Upper lobe of left lung (tissue), 6 donors: ENCODE measurements around the gene RELB. TPM values are rescaled to one million over a fixed set of nuclear protein-coding genes. Genes with fewer than 3 reads are reported as not detected.
A peak's percentile ranks its signal among the peaks of the same experiment; 100 is the strongest.

Source experiments
- ATAC-seq, 2 donors: fragments of 200-7000 bp; cut with Tn5 transposase; one replicate each; pipeline ENCODE4 v1.9.1; 2022; ENCODE audit warnings: mild to moderate bottlenecking in 2 of 2, moderate library complexity in 2 of 2; ENCODE audit not compliant: low FRiP score in 2 of 2
- DNase-seq, 2 donors: peaks; one replicate each; pipeline ENCODE4 v3.0.0-alpha.2; 2019 to 2020
- H3K27ac ChIP-seq, 4 donors: fragments of 200-600 bp; sonication (generic); one replicate each; pipeline ENCODE4 v1.5.1; 2016 to 2019
- H3K27me3 ChIP-seq, 4 donors: fragments of 200-600 bp; sonication (generic); one replicate each; pipeline ENCODE4 v1.5.1; 2017 to 2019
- H3K36me3 ChIP-seq, 4 donors: fragments of 200-600 bp; sonication (generic); one replicate each; pipeline ENCODE4 v1.5.1; 2016 to 2019
- H3K4me1 ChIP-seq, 4 donors: fragments of 200-600 bp; sonication (generic); one replicate each; pipeline ENCODE4 v1.5.1; 2018 to 2019
- H3K4me3 ChIP-seq, 4 donors: fragments of 200-600 bp; sonication (generic); one replicate each; pipeline ENCODE4 v1.5.1; 2017 to 2019; ENCODE audit warnings: mild to moderate bottlenecking in 2 of 4, moderate library complexity in 1 of 4
- H3K9me3 ChIP-seq, 4 donors: fragments of 200-600 bp; sonication (generic); one replicate each; pipeline ENCODE4 v1.5.1; 2018 to 2019
- CTCF ChIP-seq, 6 experiments: fragments of 450-650 bp in 4 of 6; fragments of 200-600 bp in 2 of 6; sonication (generic) in 2 of 6; IDR thresholded peaks; one replicate each; pipeline ENCODE4 v1.5.1; 2016 to 2019; ENCODE audit warnings: antibody characterized with exemption in 6 of 6
- EP300 ChIP-seq, 4 donors: sonication (generic); formaldehyde crosslinking; IDR thresholded peaks; one replicate each; pipeline ENCODE4 v1.5.1; 2017; ENCODE audit warnings: antibody characterized with exemption in 4 of 4, control low read depth in 2 of 4
- POLR2A ChIP-seq, 4 donors: fragments of 450-650 bp; IDR thresholded peaks; one replicate each; pipeline ENCODE4 v1.5.1; 2016 to 2017; ENCODE audit warnings: antibody characterized with exemption in 4 of 4, mild to moderate bottlenecking in 2 of 4
- POLR2AphosphoS5 ChIP-seq, 2 donors: sonication (generic); formaldehyde crosslinking; IDR thresholded peaks; one replicate each; pipeline ENCODE4 v1.5.1; 2017; ENCODE audit warnings: antibody characterized with exemption in 2 of 2
- WGBS, 2 donors: methylation state at CpG; one replicate each; pipeline ENCODE4 v1.1.5; 2017 to 2018; 5-methylcytosine and 5-hydroxymethylcytosine counted together
- total RNA-seq, 6 donors: library from RNA; depleted of rRNA in 4 of 6; stranded (reverse); fragments of >200 nt in 4 of 6; gene quantifications; one replicate each; pipeline versions ENCODE4 v1.1.0 to v1.2.1, GENCODE V29; 2016 to 2021
- donor health status: DM: no; HTN: no; CAD: no; lungs with moderate emphysema.
- donor health status: DM: no; HTN: yes; CAD: no; lungs with severe emphysema.

RELB gene
- total RNA-seq, 6 donors from 2014 or later, result 4.0 to 31.1 (median 18.1) TPM

DNA sequence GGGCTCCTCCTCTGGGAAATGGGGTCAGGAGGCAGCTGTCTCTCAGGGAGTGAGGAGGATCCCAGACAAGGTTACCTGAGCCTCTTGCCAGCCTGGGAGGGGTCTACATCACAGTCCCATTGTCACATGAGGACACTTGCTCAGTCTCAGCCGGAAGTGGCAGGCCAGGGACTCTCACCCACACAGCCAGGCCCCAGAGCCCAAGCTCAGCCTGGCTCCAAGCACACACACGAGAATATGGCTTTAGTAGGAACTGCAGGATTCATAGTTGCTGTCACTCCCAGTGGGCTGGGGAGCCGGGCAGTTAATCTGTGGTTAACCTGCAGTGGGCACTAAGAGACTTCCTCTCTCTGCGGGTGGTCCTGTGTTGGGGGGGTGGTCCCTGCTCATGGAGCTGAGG, 15.8 kb upstream of the RELB start:
- Histone ChIP-seq H3K9me3 (no peaks in the 10 kb centered on the region), H3K36me3 (peaks cover 7 to 88% (median 63%) of the 10 kb centered on the region in 4 donors), H3K27me3 (no peaks in the 10 kb centered on the region), H3K27ac (no peak overlapping the region), H3K4me1 (no peaks in the 10 kb centered on the region), H3K4me3 (no peak overlapping the region)
- ATAC-seq (no peak), DNase-seq (no peak)
- WGBS, 2 donors, result 91 to 100% methylated on average over 1 to 4 of the region's 4 CpGs
- TF ChIP-seq CTCF (IDR thresholded peaks at IDR 0.05) (no peak), EP300 (IDR thresholded peaks at IDR 0.05) (no peak), POLR2A (IDR thresholded peaks at IDR 0.05) (no peak), POLR2AphosphoS5 (IDR thresholded peaks at IDR 0.05) (no peak)

DNA sequence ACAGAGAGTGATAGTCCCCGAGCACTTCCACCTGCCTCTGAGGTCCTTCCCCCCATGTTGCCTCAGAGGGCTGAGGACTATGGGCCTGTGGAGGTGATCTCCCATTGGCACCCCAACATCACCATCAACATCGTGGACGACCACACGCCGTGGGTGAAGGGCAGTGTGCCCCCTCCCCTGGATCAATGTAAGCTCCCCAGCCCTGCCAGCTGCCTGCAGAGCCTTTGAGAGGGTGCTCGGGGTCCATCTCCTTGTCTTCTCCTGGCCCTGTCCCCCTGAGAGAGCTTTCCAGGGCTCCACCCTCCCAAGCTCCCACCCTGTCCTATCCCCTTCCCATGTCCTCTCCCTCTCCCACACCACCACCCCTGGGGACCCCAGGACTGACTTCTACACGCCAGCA, 14.9 kb upstream of the RELB start:
- WGBS, 2 donors, result 93 to 94% methylated on average over 6 to 7 of the region's 7 CpGs
- H3K4me3 ChIP-seq, result no peak overlapping the region
- ATAC-seq (no peak), DNase-seq (no peak)
- peaks cover 9 to 90% (median 69%) of the 10 kb centered on the region in 4 donors for H3K36me3 ChIP-seq
- no peaks in the 10 kb centered on the region for H3K4me1 ChIP-seq
- H3K27ac ChIP-seq, result no peak overlapping the region
- no peak for TF ChIP-seq POLR2A (IDR thresholded peaks at IDR 0.05)
- no peak for TF ChIP-seq EP300 (IDR thresholded peaks at IDR 0.05)
- no peak for TF ChIP-seq POLR2AphosphoS5 (IDR thresholded peaks at IDR 0.05)
- TF ChIP-seq CTCF (IDR thresholded peaks at IDR 0.05), result no peak
- no peaks in the 10 kb centered on the region for H3K27me3 ChIP-seq
- H3K9me3 ChIP-seq, result no peaks in the 10 kb centered on the region

GRCh38 chr19:44987148-44987675, 14.1 kb upstream of the RELB start:
- H3K4me3 ChIP-seq, result no peak overlapping the region
- ATAC-seq (no peak), DNase-seq (peak in 1 of 2 donors; percentile 73)
- no peaks in the 10 kb centered on the region for H3K27me3 ChIP-seq
- H3K36me3 ChIP-seq, result peaks cover 9 to 91% (median 72%) of the 10 kb centered on the region in 4 donors
- TF ChIP-seq POLR2A (IDR thresholded peaks at IDR 0.05) (no peak), EP300 (IDR thresholded peaks at IDR 0.05) (no peak), POLR2AphosphoS5 (IDR thresholded peaks at IDR 0.05) (no peak), CTCF (IDR thresholded peaks at IDR 0.05) (no peak)
- WGBS, 2 donors, result 83 to 88% methylated on average over 12 to 19 of the region's 20 CpGs
- no peaks in the 10 kb centered on the region for H3K9me3 ChIP-seq
- no peak overlapping the region for H3K27ac ChIP-seq
- no peaks in the 10 kb centered on the region for H3K4me1 ChIP-seq

DNA sequence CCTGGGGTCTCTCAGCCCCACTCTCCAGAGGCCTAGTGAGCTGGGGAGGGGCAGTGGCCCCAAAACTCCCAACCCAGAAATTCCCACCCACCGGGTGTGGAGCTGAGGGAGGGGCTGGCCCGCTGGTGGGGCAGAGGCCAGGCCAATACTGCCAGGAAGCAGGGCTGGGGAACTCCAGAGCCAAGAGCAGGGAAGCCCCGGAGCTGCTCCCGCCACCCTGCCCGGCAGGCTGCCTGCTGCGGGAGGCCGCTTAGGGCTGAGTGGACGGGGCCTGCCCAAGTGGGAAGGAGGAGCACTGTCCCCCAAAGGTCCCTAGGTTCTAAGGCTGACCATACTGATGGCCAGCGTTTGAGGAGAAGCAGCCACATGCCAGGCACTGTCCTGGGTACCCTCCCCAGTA, 13.0 kb upstream of the RELB start:
- Histone ChIP-seq H3K4me1 (no peaks in the 10 kb centered on the region), H3K27me3 (no peaks in the 10 kb centered on the region), H3K9me3 (no peaks in the 10 kb centered on the region), H3K4me3 (no peak overlapping the region), H3K27ac (no peak overlapping the region), H3K36me3 (peaks cover 11 to 91% (median 75%) of the 10 kb centered on the region in 4 donors)
- TF ChIP-seq POLR2AphosphoS5 (IDR thresholded peaks at IDR 0.05) (no peak), CTCF (IDR thresholded peaks at IDR 0.05) (no peak), POLR2A (IDR thresholded peaks at IDR 0.05) (no peak), EP300 (IDR thresholded peaks at IDR 0.05) (no peak)
- no peak for DNase-seq
- 91% methylated on average over 9 of the region's 9 CpGs; no CpG with 5 or more reads in 1 of the 2 donors for WGBS, 2 donors
- ATAC-seq, result no peak
